GM21786 (cell line): ENCODE results near the gene AHDC1.
"Not testable (repeated sequence)": the region's sequence is repeated elsewhere in the genome, so short reads cannot be mapped to it uniquely, and the experiment has no call there.

Experiments
- ATAC-seq: cut with Tn5 transposase; IDR thresholded peaks from one replicate; pipeline ENCODE4 v1.9.1; 2021; ENCODE audit not compliant: unreplicated experiment

The AHDC1 gene

GRCh38 chr1:27603681-27604578, at the start of gene AHDC1:
AHDC1 (minus strand) TSS chr1:27604144; CDS start chr1:27552115, 52,029 bp downstream.
- ATAC-seq, result peak; percentile 37

- no peak for ATAC-seq
Observed at GRCh38 chr1:27652111-27652864, 48.3 kb upstream of the AHDC1 start.

- no peak for ATAC-seq
Observed at GRCh38 chr1:27650539-27651175, 46.7 kb upstream of the AHDC1 start.

DNA sequence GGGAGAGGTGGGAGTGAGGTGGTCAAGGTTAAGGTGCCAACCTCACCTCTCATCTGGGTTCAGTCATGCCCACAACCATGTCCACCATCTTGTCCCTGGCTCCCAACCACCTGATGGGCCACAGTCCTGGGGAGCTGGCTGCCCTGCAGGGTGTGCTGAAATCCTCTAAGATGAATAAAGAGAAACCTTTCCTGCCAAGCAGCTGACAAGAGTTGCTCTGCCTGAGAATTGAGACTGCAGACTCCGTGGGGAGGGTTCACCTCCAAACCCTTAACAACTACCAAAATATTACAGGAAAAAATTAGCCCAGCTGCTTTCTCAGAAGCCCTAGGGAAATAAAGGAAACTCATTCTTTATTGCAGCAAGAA, 46.2 kb upstream of the AHDC1 start:
- ATAC-seq, result no peak

DNA sequence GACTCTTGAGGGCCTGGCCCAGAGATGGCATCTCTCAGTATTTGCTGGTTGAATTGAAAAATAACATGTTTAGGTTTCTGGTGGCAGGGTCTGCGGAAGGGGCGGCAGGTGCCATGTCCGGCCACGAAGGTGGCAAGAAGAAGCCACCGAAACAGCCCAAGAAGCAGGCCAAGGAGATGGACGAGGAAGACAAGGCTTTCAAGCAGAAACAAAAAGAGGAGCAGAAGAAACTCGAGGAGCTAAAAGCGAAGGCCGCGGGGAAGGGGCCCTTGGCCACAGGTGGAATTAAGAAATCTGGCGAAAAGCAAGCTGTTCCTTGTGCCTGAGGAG, 45.3 kb upstream of the AHDC1 start:
- ATAC-seq, result no peak

- ATAC-seq, result no peak
Observed at GRCh38 chr1:27648602-27649305, 44.8 kb upstream of the AHDC1 start.

DNA sequence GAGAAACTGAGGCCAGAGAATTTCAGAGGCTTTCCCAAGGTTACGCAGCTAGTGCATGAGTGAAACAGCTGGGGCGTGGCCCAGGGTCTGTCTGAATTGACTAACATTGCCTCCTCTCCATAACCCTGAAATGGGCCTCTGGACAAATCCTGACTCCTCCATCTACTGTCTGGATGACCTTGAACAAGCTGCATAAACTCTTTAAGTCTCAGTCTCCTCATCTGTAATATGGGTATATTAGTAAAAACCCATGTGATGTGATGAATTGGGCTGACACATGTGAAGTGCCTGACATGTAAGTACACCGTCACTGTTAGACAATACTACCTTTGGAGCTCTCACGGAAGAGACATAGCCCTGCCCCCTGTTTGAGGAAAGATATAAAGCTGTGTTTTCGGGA, 43.4 kb upstream of the AHDC1 start:
- no peak for ATAC-seq

DNA sequence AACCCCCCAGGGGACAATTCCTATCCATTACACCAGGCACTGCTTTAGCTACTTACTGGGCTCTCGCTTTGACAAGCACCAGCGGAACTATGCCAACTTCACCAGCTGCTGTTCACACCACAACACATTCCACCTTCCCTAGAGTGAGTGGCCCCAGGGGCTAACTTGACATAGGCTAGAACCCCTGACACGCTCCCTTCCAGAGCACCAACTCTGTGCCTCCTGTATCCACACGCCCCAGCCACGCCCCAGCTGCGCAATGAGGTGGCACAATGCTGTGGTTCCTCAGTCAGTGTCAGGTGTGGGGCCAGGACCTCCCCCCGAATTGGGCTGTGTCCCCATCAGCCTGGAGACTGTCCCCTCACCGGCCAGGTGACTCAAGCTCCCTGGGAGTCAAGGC, 42.7 kb upstream of the AHDC1 start:
- ATAC-seq, result no peak

DNA sequence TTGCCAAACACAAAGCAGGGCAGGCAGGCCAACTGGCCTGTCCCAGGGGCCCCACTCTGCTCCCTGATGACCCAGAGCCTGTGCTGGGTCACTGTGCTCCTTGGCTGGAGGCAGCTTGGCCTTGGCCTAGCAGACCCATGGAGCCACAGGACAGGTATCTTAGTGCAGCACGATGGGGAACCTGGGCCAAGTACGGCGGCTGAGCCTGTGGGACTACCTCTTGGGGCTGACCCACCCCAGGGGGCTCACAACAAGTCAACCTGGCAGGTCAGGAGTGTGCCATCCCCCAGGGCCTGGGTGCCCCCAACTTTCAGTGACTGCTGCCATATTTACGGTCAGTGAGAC, 41.1 kb upstream of the AHDC1 start:
- ATAC-seq, result no peak

- no peak for ATAC-seq
Observed at GRCh38 chr1:27644369-27645070, 40.6 kb upstream of the AHDC1 start.

DNA sequence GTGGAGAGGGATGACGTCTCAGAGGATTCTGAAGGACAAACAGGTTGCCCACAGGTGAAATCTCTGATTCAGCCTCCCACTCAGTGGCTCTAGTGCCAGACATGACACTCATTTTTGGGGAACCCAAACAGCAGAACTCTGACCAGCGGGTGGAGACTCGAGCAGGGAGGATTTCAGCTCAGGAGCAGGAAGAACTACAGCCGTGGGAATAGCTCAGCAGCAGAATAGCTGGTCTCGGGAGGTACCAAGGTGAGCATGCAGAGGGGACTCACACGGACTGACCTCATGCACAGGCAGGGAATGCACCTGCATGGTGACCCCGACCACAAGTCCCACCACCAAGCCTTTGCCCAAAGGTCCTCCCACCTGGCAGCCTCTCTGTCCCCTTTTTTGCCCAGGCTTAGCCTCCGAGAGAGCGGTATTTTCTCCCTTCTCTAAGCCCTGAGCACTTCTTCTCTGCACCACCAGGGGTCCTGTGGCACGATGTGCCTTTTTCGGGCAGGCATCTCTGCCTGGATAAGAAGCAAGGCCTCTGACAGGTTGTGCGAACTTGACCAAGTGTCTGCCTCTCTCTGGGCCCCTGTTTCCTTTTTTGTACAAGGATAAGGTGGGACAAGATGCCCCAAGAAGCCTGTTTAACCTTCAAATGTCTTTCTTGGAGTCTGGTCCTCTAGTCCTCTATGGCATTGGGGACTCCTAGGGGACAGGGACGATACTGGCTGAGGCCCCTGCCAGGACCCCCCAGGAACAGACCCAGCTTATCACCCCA, 39.8 kb upstream of the AHDC1 start:
- no peak for ATAC-seq

- not testable (repeated sequence) for ATAC-seq
Observed at GRCh38 chr1:27640514-27640913, 36.6 kb upstream of the AHDC1 start.

GRCh38 chr1:27638805-27639204, 34.9 kb upstream of the AHDC1 start:
- no peak for ATAC-seq

DNA sequence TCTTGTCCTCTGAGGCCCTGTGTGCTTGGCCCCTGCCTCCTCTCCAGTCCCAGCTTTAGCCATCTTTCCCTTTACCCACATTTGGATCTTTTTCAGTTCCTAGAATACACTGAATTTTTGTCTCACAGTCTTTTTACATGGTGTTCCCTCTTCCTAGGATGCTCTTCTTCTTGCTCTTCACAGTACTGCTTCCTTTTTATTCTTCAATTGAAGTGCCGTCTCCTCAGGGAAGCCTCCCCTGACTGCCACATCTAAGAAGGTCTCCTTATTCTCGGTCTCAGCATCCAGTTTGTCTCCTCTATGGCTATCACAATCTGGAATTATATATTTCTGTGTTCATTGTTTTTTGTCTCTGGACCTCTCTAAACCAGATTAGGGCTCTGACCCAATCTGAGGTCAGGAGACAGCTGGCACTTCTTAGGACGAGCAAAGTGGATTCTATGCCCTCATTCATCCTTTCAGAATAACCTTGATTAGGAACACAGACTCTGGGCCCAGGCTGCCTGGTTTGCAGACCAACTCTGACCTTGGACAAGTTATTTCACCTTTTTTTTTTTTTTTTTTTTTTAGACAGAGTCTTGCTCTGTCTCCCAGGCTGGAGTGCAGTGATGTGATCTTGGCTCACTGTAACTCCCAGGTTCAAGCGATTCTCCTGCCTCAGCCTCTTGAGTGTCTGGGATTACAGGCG, 34.2 kb upstream of the AHDC1 start:
- ATAC-seq, result no peak

DNA sequence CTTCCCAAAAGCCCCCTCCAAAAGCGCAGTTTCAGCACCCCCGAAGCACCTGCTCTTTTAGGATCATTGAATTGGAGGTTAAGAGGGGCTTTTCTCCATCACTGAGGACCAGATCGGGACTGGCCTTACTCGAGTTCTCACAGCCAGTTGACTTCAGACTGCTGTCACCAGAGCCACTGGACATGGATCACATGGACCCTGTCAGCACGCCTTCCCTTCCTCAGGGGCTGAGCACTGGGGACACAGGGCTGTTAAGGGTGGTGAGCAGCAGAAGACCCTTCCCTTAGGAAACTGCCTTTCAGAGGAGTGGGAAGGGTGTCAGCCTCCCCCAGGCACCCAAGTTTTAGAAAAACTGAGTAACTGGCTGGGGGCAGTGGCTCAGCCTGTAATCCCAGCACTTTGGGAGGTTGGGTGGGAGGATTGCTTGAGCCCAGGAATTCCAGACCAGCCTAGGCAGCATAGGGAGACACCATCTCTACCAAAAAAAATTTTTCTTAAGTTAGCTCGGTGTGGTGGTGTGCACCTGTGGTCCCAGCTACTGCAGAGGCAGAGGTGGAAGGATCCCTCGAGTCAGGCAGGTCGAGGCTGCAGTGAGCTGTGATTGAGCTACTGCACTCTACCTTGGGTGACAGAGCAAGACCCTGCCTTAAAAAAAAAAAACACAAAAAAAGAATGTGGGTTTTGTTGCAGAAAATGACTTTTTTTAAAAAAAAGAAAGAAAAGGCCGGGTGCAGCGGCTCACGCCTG, 31.6 kb upstream of the AHDC1 start:
- ATAC-seq, result no peak

GRCh38 chr1:27634985-27635367, 31.0 kb upstream of the AHDC1 start, which contains the start of gene FGR:
FGR (minus strand) TSS chr1:27635185; CDS start chr1:27623916, 11,269 bp downstream.
- no peak for ATAC-seq

- no peak for ATAC-seq
Observed at GRCh38 chr1:27634177-27634984, 30.4 kb upstream of the AHDC1 start.

GRCh38 chr1:27633640-27634176, 29.8 kb upstream of the AHDC1 start:
- no peak for ATAC-seq
